GM23338 (cell line): ENCODE results near the gene THSD8.

ENCODE experiments used
- CREB1 ChIP-seq: fragments of 250-450 bp; sonication (Bioruptor Pico); IDR thresholded peaks from 2 replicates; pipeline ENCODE4 v1.5.0; 2020; ENCODE audit warnings: low read depth, mild to moderate bottlenecking, moderate library complexity
- EZH2 ChIP-seq: fragments of 200-600 bp; sonication (generic); IDR thresholded peaks from one replicate; pipeline ENCODE4 v1.8.0; 2017; ENCODE audit warnings: antibody characterized with exemption, mild to moderate bottlenecking, low read depth; ENCODE audit not compliant: unreplicated experiment
- EZH2phosphoT487 ChIP-seq: fragments of 200-600 bp; sonication (generic); IDR thresholded peaks from one replicate; pipeline ENCODE4 v1.8.1; 2018; ENCODE audit warnings: antibody characterized with exemption; ENCODE audit not compliant: unreplicated experiment
- JUNB ChIP-seq: IDR thresholded peaks from one replicate; pipeline ENCODE4 v1.6.1; 2016; ENCODE audit warnings: antibody characterized with exemption; ENCODE audit not compliant: unreplicated experiment
- POLR2AphosphoS5 ChIP-seq: IDR thresholded peaks from 2 replicates; pipeline ENCODE4 v1.6.1; 2016; ENCODE audit warnings: antibody characterized with exemption, low read depth
- REST ChIP-seq: IDR thresholded peaks from one replicate; pipeline ENCODE4 v1.6.1; 2018; ENCODE audit warnings: antibody characterized with exemption; ENCODE audit not compliant: unreplicated experiment
- ZNF114 ChIP-seq: fragments of 250-450 bp; sonication (Bioruptor Pico); IDR thresholded peaks from 2 replicates; pipeline ENCODE4 v1.5.0; 2020; ENCODE audit warnings: mild to moderate bottlenecking, moderate library complexity
- ZNF331 ChIP-seq: fragments of 250-450 bp; sonication (Bioruptor Pico); IDR thresholded peaks from 2 replicates; pipeline ENCODE4 v1.5.0; 2020; ENCODE audit warnings: low read depth, mild to moderate bottlenecking, moderate library complexity
- ZNF462 ChIP-seq: fragments of 250-450 bp; sonication (Bioruptor Pico); IDR thresholded peaks from 2 replicates; pipeline ENCODE4 v1.5.0; 2020; ENCODE audit warnings: mild to moderate bottlenecking, moderate library complexity
- TF ChIP-seq, protein P1 (sequence below), 2 experiments: fragments of 200-600 bp in 1 of 2; sonication (generic) in 1 of 2; conservative IDR thresholded peaks; 2 replicates each; pipeline versions ENCODE4 v1.5.1 to v1.6.1; 2016 to 2017; ENCODE audit warnings: antibody characterized with exemption in 2 of 2, low read depth in 2 of 2, mild to moderate bottlenecking in 2 of 2, moderate library complexity in 1 of 2

- TF ChIP-seq, protein P1, sequence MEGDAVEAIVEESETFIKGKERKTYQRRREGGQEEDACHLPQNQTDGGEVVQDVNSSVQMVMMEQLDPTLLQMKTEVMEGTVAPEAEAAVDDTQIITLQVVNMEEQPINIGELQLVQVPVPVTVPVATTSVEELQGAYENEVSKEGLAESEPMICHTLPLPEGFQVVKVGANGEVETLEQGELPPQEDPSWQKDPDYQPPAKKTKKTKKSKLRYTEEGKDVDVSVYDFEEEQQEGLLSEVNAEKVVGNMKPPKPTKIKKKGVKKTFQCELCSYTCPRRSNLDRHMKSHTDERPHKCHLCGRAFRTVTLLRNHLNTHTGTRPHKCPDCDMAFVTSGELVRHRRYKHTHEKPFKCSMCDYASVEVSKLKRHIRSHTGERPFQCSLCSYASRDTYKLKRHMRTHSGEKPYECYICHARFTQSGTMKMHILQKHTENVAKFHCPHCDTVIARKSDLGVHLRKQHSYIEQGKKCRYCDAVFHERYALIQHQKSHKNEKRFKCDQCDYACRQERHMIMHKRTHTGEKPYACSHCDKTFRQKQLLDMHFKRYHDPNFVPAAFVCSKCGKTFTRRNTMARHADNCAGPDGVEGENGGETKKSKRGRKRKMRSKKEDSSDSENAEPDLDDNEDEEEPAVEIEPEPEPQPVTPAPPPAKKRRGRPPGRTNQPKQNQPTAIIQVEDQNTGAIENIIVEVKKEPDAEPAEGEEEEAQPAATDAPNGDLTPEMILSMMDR (conservative IDR thresholded peaks at IDR 0.05; ENCODE audit: low read depth in 2 of 2): no peak
- TF ChIP-seq REST (no peak), ZNF114 (CRISPR knock-in tag) (no peak), EZH2 (no peak), EZH2phosphoT487 (no peak), POLR2AphosphoS5 (peak; percentile 47), CREB1 (CRISPR knock-in tag) (no peak), ZNF462 (no peak), JUNB (no peak), ZNF331 (CRISPR knock-in tag) (no peak)
Measured at GRCh38 chr19:12778017-12778904, 23.6 kb upstream of the THSD8 start.
